ENCODE results near the gene TMEM176B.
"Not testable (repeated sequence)": the region's sequence is repeated elsewhere in the genome, so short reads cannot be mapped to it uniquely, and the experiment has no call there.

The TMEM176B gene

GRCh38 chr7:150820578-150821198 is 20.5 kb upstream of the TMEM176B start:
- no peak for DNase-seq

GRCh38 chr7:150820148-150820547 is 20.0 kb upstream of the TMEM176B start:
- no peak for DNase-seq

GRCh38 chr7:150818971-150819370 is 18.8 kb upstream of the TMEM176B start:
- DNase-seq = no peak

GRCh38 chr7:150814328-150815001 is 14.3 kb upstream of the TMEM176B start:
- no peak for DNase-seq

GRCh38 chr7:150807616-150808438 is 7.7 kb upstream of the TMEM176B start:
- DNase-seq = not testable (repeated sequence)

GRCh38 chr7:150806863-150807262 is 6.7 kb upstream of the TMEM176B start:
- DNase-seq = no peak

- DNase-seq = no peak
These were observed 6.3 kb upstream of the TMEM176B start for GRCh38 chr7:150806454-150806853.

GRCh38 chr7:150805864-150806263 is 5.7 kb upstream of the TMEM176B start:
- no peak for DNase-seq

- no peak for DNase-seq
These were observed 4.6 kb upstream of the TMEM176B start for GRCh38 chr7:150804802-150805201.

GRCh38 chr7:150803161-150803860 is 3.1 kb upstream of the TMEM176B start:
- DNase-seq = no peak

- DNase-seq = no peak
These were observed 2.0 kb upstream of the TMEM176B start for GRCh38 chr7:150801946-150802771.

GRCh38 chr7:150801242-150801945 is 1.2 kb upstream of the TMEM176B start:
- DNase-seq = no peak

GRCh38 chr7:150800581-150801241 is 547 bp upstream of the TMEM176B start, which contains the start of gene TMEM176A:
Gene TMEM176A (plus strand): TSS chr7:150800769. CDS start chr7:150801551, 782 bp downstream.
- no peak for DNase-seq

GRCh38 chr7:150799156-150799555 is 1.0 kb downstream of the TMEM176B start:
- no peak for DNase-seq

GRCh38 chr7:150797661-150798060 is 2.5 kb downstream of the TMEM176B start:
- no peak for DNase-seq

- DNase-seq = no peak
These were observed 6.5 kb downstream of the TMEM176B start for GRCh38 chr7:150793569-150794238.

GRCh38 chr7:150791746-150792452 is 8.3 kb downstream of the TMEM176B start:
- DNase-seq = no peak

GRCh38 chr7:150791304-150791703 is 8.9 kb downstream of the TMEM176B start:
- DNase-seq = no peak

- DNase-seq = no peak
These were observed 9.6 kb downstream of the TMEM176B start for GRCh38 chr7:150790416-150791075.
